ENCODE measurements around the gene CMTM5.

DNA sequence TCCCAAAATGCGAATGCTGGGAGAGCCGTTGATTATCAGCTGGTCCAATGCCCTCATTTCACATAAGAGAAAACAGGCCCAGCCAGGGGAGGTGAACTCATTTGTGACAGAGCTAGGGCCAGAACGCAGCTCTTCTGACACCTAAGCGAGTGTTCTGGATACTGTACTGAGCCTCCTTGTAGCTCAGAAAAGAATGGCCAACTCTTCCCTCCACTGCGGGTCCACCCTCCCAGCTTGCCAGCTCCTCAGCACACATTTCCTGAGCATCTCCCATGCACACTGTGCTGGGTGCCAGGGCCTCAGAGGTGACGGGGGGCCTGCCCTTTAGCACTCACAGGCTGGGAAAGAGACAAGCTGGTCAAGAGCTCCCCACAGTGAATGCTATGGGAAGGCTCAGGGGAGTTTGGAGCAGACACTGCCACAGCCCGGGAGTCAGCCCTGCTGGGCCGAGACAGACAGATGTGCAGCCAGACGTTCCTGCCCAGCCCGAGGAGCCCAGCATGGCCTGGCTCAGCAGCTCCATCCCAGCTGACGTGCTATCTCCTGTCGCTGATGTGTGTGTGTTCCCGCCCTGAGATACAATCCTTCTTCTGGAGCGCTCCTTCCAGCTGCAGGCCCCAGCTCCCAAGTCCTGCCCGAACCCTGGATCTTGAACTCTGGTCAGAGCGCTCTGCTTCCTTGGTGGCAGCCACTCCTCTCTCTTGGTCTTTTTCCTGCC is 3.5 kb downstream of the CMTM5 start:
- no peak for TF ChIP-seq POLR2AphosphoS5 (IDR thresholded peaks at IDR 0.05; ENCODE audit: low read depth, low read length)
- TF ChIP-seq TAF1 (IDR thresholded peaks at IDR 0.05; ENCODE audit: borderline replicate concordance, insufficient read depth, low read length) = no peak
- no peak for TF ChIP-seq SIN3A (IDR thresholded peaks at IDR 0.05; ENCODE audit: borderline replicate concordance, insufficient read depth, low read length)
- TF ChIP-seq REST (IDR thresholded peaks at IDR 0.05; ENCODE audit: insufficient read depth in 1 of 2, low read depth in 2 of 2, low read length in 2 of 2) = no peak
- no peak for TF ChIP-seq FOXP2 (optimal IDR thresholded peaks at IDR 0.05; ENCODE audit: borderline replicate concordance, extremely low read depth, extremely low read length, insufficient read depth)

Data from PFSK-1 (cell line).